GM18868 (cell line): Measurements from ENCODE around the gene SLC7A5.
A peak's percentile ranks its signal among the peaks of the same experiment; 100 is the strongest.
"Not testable (repeated sequence)": the region's sequence is repeated elsewhere in the genome, so short reads cannot be mapped to it uniquely, and the experiment has no call there.

Experiments
- ATAC-seq: cut with Tn5 transposase; IDR thresholded peaks from one replicate; pipeline ENCODE4 v1.9.1; 2021; ENCODE audit warnings: mild to moderate bottlenecking, moderate library complexity; ENCODE audit not compliant: unreplicated experiment

Gene SLC7A5

GRCh38 chr16:87869061-87869878 is at the start of gene SLC7A5:
SLC7A5 (minus strand) TSS chr16:87869507; CDS start chr16:87869422, 85 bp downstream.
- ATAC-seq = peak; percentile 59

GRCh38 chr16:87918338-87918737 is 49.0 kb upstream of the SLC7A5 start:
- ATAC-seq = no peak

GRCh38 chr16:87917503-87917902 is 48.2 kb upstream of the SLC7A5 start:
- ATAC-seq = no peak

GRCh38 chr16:87914812-87915211 is 45.5 kb upstream of the SLC7A5 start:
- ATAC-seq = no peak

GRCh38 chr16:87914021-87914725 is 44.9 kb upstream of the SLC7A5 start:
- ATAC-seq = not testable (repeated sequence)

- not testable (repeated sequence) for ATAC-seq
These were observed 43.4 kb upstream of the SLC7A5 start for GRCh38 chr16:87912691-87913090.

- not testable (repeated sequence) for ATAC-seq
These were observed 41.9 kb upstream of the SLC7A5 start for GRCh38 chr16:87911106-87911763.

GRCh38 chr16:87909203-87909935 is 40.1 kb upstream of the SLC7A5 start:
- peak; percentile 82 for ATAC-seq

- ATAC-seq = not testable (repeated sequence)
These were observed 38.8 kb upstream of the SLC7A5 start for GRCh38 chr16:87908101-87908500.

GRCh38 chr16:87905521-87905920 is 36.2 kb upstream of the SLC7A5 start:
- ATAC-seq = not testable (repeated sequence)

- ATAC-seq = not testable (repeated sequence)
These were observed 35.7 kb upstream of the SLC7A5 start for GRCh38 chr16:87904963-87905362.

GRCh38 chr16:87900489-87900888 is 31.2 kb upstream of the SLC7A5 start:
- not testable (repeated sequence) for ATAC-seq

GRCh38 chr16:87897521-87898505 is 28.5 kb upstream of the SLC7A5 start:
- ATAC-seq = no peak

- ATAC-seq = not testable (repeated sequence)
These were observed 27.7 kb upstream of the SLC7A5 start for GRCh38 chr16:87896924-87897520.

- peak; percentile 26 for ATAC-seq
These were observed 27.0 kb upstream of the SLC7A5 start for GRCh38 chr16:87896176-87896890.

GRCh38 chr16:87895641-87896141 is 26.4 kb upstream of the SLC7A5 start:
- peak; percentile 81 for ATAC-seq

- not testable (repeated sequence) for ATAC-seq
These were observed 24.7 kb upstream of the SLC7A5 start for GRCh38 chr16:87894005-87894404.

- ATAC-seq = no peak
These were observed 22.5 kb upstream of the SLC7A5 start for GRCh38 chr16:87891764-87892163.
